GM21737 (cell line): ENCODE data around the gene DZANK1.
"Not testable (repeated sequence)": the region's sequence is repeated elsewhere in the genome, so short reads cannot be mapped to it uniquely, and the experiment has no call there.

Experiments
- ATAC-seq: cut with Tn5 transposase; IDR thresholded peaks from one replicate; pipeline ENCODE4 v1.9.1; 2021; ENCODE audit warnings: mild to moderate bottlenecking, moderate library complexity; ENCODE audit not compliant: unreplicated experiment

DZANK1 gene

DNA sequence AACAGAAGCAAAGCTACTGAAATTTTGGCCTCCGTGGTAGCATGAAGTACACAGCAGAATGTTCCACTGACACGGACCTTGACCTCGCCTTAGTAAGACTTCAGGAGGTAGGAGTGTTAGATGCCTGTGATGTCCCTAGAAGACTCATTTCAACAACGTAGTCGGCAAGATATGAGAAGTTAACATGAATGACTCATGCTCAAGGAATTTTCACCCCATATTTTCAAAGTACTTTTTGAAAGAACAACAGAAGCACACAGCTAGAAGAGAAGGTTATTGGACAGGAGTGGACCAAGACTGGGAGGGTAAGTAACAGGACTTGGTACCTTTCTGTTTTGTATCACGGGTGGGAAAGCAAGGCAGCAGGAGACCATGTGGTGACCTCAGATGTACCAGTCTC is 78.0 kb downstream of the DZANK1 start:
- no peak for ATAC-seq

DNA sequence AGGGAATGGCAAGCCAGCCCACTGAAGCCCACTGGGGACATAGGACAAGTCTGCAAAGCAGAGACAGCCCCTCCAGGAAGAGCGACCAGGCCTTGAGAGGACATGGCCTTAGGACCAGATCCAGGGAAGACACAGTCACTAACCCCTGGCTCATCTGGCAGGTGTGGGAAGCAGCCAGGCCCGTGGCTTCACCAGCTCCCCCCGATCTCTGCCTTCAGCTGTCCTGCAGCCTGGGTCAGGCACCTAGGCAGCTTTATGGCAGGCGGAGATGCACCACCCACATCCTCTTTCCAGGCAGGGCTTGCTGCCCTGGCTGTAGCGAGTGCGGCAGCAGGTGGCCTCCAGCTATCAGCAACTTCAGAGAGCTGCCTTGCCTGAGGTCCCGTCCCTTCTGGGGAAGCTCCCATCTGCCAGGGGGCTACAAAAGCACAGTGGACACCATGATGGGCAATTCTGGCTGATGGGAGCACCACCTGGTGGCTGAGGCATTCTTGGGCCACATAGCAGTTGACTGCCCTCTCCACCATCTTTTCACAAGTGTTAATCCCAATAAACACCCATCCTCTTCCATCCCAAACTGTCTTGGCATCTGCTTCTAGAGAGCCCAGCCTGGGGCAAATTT is 85.8 kb downstream of the DZANK1 start:
- no peak for ATAC-seq

DNA sequence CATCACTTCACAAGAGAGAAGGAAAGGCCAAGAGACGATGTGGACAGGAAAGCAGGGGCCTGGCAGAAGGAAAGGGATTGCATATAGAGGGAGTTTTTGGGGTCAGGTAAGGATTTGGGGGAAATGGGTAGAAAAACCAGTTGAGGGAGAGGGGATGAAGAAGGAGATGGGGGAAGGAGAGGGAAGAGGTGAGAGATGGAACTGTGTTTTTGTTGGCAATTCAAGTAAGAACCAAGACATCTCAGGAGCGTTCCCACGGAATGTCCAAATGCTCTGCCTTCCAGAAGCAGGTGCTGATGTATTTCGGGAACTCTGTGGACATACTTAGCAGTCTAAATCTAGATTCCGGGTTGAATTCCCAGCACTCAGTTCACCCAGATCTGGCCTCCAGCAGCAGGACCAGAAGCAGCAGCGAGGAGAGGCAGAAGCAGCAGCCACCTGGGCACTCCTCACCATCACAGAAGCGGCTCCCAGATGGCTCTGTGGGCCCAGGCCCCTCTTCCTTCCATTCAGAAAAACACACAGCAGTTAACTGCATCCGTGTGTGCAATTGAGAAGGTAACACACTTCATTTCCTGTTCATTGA is 88.8 kb downstream of the DZANK1 start:
- no peak for ATAC-seq

DNA sequence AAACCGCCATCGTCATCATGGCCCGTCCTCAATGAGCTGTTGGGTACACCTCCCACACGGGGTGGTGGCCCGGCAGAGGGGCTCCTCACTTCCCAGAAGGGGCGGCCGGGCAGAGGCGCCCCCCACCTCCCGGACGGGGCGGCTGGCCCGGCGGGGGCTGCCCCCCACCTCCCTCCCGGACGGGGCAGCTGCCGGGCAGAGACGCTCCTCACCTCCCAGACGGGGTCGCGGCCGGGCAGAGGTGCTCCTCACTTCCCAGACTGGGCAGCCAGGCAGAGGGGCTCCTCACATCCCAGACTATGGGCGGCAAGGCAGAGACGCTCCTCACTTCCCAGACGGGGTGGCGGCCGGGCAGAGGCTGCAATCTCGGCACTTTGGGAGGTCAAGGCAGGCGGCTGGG is 91.3 kb downstream of the DZANK1 start:
- ATAC-seq = not testable (repeated sequence)

DNA sequence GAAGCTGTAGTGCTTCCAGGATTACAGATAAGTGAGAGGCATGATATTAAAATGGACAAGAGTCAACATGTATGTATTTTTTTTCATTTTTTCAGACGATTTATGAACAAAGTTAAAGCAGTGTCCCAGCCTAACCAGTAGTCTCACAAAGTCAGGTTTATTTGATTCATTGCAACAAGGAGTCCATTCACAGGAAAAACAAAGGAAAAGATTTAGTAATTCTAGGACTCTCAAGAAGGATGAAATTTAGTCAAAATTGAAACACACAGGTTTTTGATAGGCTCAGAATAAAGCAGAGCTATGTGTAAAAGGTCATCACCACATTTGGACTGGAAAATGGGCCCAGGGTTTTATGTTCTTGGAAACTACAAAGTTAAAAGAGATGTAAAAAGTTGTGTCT is 94.5 kb downstream of the DZANK1 start:
- no peak for ATAC-seq

DNA sequence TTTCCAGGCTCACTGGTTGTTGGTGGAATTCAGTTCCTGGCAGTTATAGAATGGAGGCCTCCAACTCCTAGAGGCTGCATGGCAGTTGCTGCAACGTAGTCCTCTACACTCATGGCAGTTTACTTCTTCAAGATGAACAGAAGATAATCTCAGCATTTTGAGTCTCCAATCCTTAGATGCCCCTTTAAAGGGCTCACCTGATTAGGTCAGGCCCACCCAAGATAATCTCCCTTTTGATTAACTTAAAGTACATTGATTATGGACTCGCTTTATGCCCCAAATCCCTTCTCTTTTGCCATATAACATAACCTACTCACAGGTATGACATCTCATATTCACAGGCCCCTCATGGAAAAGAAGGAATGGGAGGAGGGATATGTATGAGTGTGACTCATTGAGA is 102.1 kb downstream of the DZANK1 start:
- no peak for ATAC-seq

DNA sequence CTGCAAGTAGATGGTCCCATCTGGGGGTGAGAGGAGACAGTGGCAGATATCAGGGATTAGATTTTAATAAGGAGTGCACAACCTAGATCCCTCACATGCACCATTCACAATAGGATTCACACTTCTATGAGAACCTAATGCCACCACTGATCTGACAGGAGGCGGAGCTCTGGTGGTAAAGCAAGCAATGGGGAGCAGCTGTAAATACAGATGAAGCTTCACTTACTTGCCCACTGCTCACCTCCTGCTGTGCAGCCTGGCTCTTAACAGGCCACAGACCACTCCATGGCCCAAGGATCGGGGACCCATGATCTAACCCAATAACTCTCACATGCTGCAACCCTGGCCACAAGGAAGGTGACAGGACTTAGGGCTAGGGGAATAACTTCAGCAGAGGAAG is 103.1 kb downstream of the DZANK1 start:
- ATAC-seq = no peak

DNA sequence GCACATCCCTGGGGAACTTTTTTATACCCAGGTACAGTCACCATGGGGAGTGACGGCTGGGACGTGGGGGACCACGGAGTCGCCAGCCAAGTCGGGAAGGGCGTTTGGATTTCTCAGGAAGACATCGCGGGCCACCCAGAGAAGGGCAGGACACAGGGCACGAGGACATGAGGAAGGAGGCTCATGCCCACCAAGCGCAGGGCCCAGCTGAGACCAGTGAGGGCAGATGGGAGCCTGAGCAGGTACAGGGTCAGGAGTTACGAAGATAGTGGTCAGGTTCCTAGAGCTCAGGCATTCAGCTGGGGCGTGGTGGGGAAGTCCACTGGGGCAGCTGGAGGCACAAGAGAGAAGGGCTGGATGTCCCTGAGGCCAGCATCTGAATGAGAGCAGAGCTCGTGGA is 103.9 kb downstream of the DZANK1 start:
- ATAC-seq = no peak

DNA sequence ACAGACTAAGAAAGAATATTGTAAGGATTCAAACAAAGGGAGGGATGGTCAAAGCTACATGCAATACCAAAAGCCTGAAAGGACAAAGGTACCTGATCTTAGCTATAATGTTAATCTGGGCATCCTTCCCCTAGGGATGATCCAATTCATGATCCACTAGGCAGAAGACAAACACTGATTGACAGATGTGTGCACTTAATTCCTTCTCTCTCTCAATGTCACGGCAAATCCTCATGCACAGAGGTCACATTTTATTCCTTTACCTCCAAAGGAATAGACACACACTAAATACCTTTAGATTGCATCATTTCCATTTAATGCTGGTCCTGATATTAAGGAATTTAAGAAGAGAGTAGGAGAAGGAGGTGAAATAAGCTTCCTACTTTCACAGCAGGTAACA is 105.2 kb downstream of the DZANK1 start:
- ATAC-seq = no peak

DNA sequence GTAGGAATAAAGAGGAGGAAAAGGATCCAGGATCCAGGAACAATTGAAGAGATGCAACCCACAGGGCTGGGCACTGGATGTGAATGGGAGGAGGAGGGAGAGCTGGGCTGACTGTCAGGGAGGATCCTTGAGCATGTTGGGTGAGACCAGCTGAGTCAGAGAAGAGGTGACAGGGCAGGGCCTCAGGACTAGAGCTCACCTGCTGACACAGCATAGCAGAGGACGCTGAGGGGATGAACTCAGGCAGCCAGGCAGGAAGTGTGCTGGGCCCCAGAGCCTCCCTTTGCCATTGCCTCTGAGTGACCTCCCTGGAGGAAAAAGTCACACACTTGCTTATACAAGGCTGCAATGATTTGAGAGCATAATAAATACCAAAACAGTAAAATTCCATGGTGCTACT is 106.2 kb downstream of the DZANK1 start:
- ATAC-seq = no peak

DNA sequence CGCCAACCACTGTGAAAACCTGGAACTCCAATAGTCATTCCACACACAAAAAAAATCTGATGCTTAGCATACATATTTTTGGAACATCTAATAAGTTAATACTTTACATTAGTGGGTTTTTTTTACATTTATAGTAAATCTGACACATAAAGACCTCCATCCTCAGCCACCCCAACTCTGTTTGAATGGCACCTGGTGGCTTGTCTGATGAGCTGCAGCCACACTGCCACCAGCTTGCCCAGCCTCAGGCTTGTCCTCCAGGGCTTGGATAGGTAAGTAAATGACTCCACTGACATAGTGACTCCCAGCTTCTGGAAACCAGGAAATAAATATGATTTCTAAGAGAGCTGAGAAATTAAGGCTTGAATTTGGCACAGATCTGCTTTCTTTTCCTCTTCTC is 107.0 kb downstream of the DZANK1 start:
- ATAC-seq = no peak

DNA sequence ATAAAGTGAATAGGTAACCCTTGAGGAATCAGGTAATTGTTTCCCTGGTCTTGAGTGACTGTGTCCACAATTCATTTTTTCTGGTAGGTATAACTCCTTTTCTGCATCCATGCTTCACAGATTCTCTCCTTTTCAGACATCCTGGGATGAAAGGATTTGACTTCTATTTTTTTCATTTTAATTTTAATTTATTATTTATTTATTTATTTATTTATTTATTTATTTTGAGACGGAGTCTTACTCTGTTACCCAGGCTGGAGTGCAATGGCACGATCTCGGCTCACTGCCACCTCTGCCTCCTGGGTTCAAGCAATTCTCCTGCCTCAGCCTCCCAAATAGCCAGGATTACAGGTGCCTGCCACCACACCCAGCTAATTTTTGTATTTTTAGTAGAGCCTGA is 117.1 kb downstream of the DZANK1 start:
- not testable (repeated sequence) for ATAC-seq
